Kidney epithelial cell (primary cell): ENCODE measurements around the gene TMEM18. TPM values are rescaled to one million over a fixed set of nuclear protein-coding genes. Genes with fewer than 3 reads are reported as not detected.

ENCODE experiments used
- DNase-seq: peaks from one replicate; pipeline ENCODE4 v3.0.0-alpha.2; 2010; ENCODE audit warnings: low read depth
- H3K27me3 ChIP-seq: 2 replicates; pipeline ENCODE4 v1.6.0; 2011; ENCODE audit warnings: low read length; ENCODE audit not compliant: control insufficient read depth, insufficient read depth
- H3K36me3 ChIP-seq: 2 replicates; pipeline ENCODE4 v1.5.1; 2011; ENCODE audit warnings: low read length; ENCODE audit not compliant: control insufficient read depth, insufficient read depth
- H3K4me3 ChIP-seq: 2 replicates; pipeline ENCODE4 v1.5.1; 2011; ENCODE audit warnings: low read depth, mild to moderate bottlenecking, control low read depth, low read length
- CTCF ChIP-seq: IDR thresholded peaks from 2 replicates; pipeline ENCODE4 v1.5.1; 2011; ENCODE audit warnings: mild to moderate bottlenecking, moderate library complexity, low read length, control low read depth, inconsistent platforms; ENCODE audit not compliant: insufficient read depth, poor library complexity, severe bottlenecking
- total RNA-seq: library from RNA; depleted of rRNA; stranded (reverse); fragments of >200 nt; gene quantifications from 2 replicates; pipeline ENCODE4 v1.2.3, GENCODE V29; 2015

The TMEM18 gene
- total RNA-seq, 1 donor from 2014 or later, result 37.1 TPM

GRCh38 chr2:648476-649424, 28.5 kb downstream of the TMEM18 start:
- no peak for DNase-seq
- Histone ChIP-seq H3K36me3 (no peaks in the 10 kb centered on the region), H3K27me3 (peaks cover 6% of the 10 kb centered on the region), H3K4me3 (no peak overlapping the region)
- no peak for TF ChIP-seq CTCF

GRCh38 chr2:647691-648231, 29.4 kb downstream of the TMEM18 start:
- TF ChIP-seq CTCF, result no peak
- Histone ChIP-seq H3K36me3 (no peaks in the 10 kb centered on the region), H3K27me3 (peaks cover 6% of the 10 kb centered on the region)

GRCh38 chr2:647003-647560, 30.1 kb downstream of the TMEM18 start:
- Histone ChIP-seq H3K4me3 (no peak overlapping the region), H3K36me3 (no peaks in the 10 kb centered on the region), H3K27me3 (peaks cover 6% of the 10 kb centered on the region)
- TF ChIP-seq CTCF, result no peak
- no peak for DNase-seq

More at GRCh38 chr2:647691-648231, 29.4 kb downstream of the TMEM18 start:
- no peak for DNase-seq
- no peak overlapping the region for H3K4me3 ChIP-seq

- H3K27me3 ChIP-seq, result peaks cover 2% of the 10 kb centered on the region
- no peak for DNase-seq
- no peak for TF ChIP-seq CTCF
These were observed 32.3 kb downstream of the TMEM18 start for GRCh38 chr2:644871-645270.

GRCh38 chr2:643761-644160, 33.4 kb downstream of the TMEM18 start:
- H3K36me3 ChIP-seq, result no peaks in the 10 kb centered on the region
- TF ChIP-seq CTCF, result no peak
- DNase-seq, result no peak
- H3K27me3 ChIP-seq, result no peaks in the 10 kb centered on the region
- H3K4me3 ChIP-seq, result no peak overlapping the region

More at GRCh38 chr2:644871-645270, 32.3 kb downstream of the TMEM18 start:
- H3K4me3 ChIP-seq, result no peak overlapping the region
- H3K36me3 ChIP-seq, result no peaks in the 10 kb centered on the region
